ENCODE measurements around the gene PTGER3. TPM values are rescaled to one million over a fixed set of nuclear protein-coding genes. Genes with fewer than 3 reads are reported as not detected.
A peak's percentile ranks its signal among the peaks of the same experiment; 100 is the strongest.

The PTGER3 gene
- total and polyA plus RNA-seq, 2 of the 4 experiments (the other 2 are of a cell fraction) = not detected

DNA sequence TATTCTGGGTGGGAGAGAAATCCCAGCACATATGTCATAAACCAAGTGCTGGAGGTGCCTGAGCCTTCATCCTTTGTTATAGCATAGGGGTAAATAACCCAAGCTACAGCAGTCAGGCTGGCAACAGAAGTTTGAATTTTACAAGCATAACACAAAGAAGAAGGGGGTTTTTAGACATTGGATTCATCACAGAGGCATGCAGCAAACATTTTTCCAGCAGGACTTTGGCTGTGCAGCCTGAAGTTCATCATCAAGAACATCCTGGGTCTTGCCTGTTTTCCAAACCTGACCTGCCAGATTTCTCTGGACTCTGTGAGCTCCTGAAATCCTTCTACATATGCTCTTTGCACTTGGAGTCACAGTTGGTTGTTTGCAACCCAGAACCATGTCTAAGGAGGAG is 16.2 kb downstream of the PTGER3 start:
- peak; percentile 11 for DNase-seq
- Histone ChIP-seq H2BK120ac (ENCODE audit: low read depth, low read length) (no peak overlapping the region), H3K14ac (replicated peaks; ENCODE audit: low read depth, low read length) (no peak overlapping the region), H3K36me3 (ENCODE audit: control insufficient read depth, insufficient read depth, low read length) (no peaks in the 10 kb centered on the region), H3K4me1 (ENCODE audit: control insufficient read depth, insufficient read depth, low read length) (no peaks in the 10 kb centered on the region), H3K4ac (ENCODE audit: low read depth, low read length) (no peak overlapping the region), H3K27ac (ENCODE audit: insufficient read depth, low read length) (no peak overlapping the region), H3K18ac (ENCODE audit: low read depth, low read length) (no peak overlapping the region), H4K91ac (ENCODE audit: insufficient read depth, low read depth, low read length) (no peak overlapping the region), H2BK15ac (ENCODE audit: low read depth, low read length) (no peak overlapping the region), H3K4me3 (ENCODE audit: insufficient read depth, low read depth, low read length) (no peak overlapping the region), H2AK5ac (ENCODE audit: low read depth, low read length) (no peak overlapping the region), H3K27me3 (ENCODE audit: control insufficient read depth, insufficient read depth, low read length) (no peaks in the 10 kb centered on the region), H3K23ac (ENCODE audit: low read depth, low read length) (no peak overlapping the region), H4K8ac (ENCODE audit: low read depth in 2 of 2, low read length in 2 of 2) (no peak overlapping the region), H3K56ac (ENCODE audit: extremely low read depth, insufficient read depth, low read length) (no peak overlapping the region), H4K5ac (ENCODE audit: low read depth, low read length) (no peak overlapping the region), H2BK20ac (ENCODE audit: low read depth, low read length) (no peak overlapping the region), H2BK5ac (ENCODE audit: low read depth, low read length, poor library complexity, severe bottlenecking) (no peak overlapping the region), H3K9me3 (ENCODE audit: control insufficient read depth, insufficient read depth, low read length) (no peaks in the 10 kb centered on the region), H3K9me1 (ENCODE audit: insufficient read depth, low read length) (no peaks in the 10 kb centered on the region), H3K9ac (ENCODE audit: low read depth, low read length) (no peak overlapping the region), H4K20me1 (ENCODE audit: insufficient read depth, low read length) (no peaks in the 10 kb centered on the region), H3K4me2 (ENCODE audit: low read depth, low read length) (no peak overlapping the region), H2AFZ (replicated peaks; ENCODE audit: low read length, poor library complexity) (no peak overlapping the region), H2AK9ac (replicated peaks; ENCODE audit: low read depth, low read length, poor library complexity) (no peak overlapping the region), H3K79me1 (ENCODE audit: low read depth in 1 of 2, low read length in 2 of 2) (no peaks in the 10 kb centered on the region)
- in situ Hi-C loops (cut with MboI; ENCODE audit: low sequenced_read_pairs) = no loop called here
- intact Hi-C loops (cut with micrococcal nuclease) = no loop called here
- no TSS peak for BruUV-seq (replicated peaks)
- ChIA-PET POLR2A (ENCODE audit: unreplicated experiment) (no interaction called here), CTCF (no interaction called here)
- no peak; the same call in 1 of the 2 replicates for ATAC-seq (ENCODE audit: low read depth)
- dilution Hi-C loops (cut with HindIII; ENCODE audit: low sequenced_read_pairs, unreplicated experiment) = no loop called here
- no peak for TF ChIP-seq FOS (IDR thresholded peaks at IDR 0.05; ENCODE audit: low read depth, low read length)
- TF ChIP-seq CEBPB (IDR thresholded peaks at IDR 0.05; ENCODE audit: low read depth, low read length) = no peak
- TF ChIP-seq POLR2A (IDR thresholded peaks at IDR 0.05; ENCODE audit: low read depth, low read length) = no peak
- TF ChIP-seq, protein P1, sequence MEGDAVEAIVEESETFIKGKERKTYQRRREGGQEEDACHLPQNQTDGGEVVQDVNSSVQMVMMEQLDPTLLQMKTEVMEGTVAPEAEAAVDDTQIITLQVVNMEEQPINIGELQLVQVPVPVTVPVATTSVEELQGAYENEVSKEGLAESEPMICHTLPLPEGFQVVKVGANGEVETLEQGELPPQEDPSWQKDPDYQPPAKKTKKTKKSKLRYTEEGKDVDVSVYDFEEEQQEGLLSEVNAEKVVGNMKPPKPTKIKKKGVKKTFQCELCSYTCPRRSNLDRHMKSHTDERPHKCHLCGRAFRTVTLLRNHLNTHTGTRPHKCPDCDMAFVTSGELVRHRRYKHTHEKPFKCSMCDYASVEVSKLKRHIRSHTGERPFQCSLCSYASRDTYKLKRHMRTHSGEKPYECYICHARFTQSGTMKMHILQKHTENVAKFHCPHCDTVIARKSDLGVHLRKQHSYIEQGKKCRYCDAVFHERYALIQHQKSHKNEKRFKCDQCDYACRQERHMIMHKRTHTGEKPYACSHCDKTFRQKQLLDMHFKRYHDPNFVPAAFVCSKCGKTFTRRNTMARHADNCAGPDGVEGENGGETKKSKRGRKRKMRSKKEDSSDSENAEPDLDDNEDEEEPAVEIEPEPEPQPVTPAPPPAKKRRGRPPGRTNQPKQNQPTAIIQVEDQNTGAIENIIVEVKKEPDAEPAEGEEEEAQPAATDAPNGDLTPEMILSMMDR (conservative IDR thresholded peaks at IDR 0.05; ENCODE audit: low read depth, low read length) = no peak
- TF ChIP-seq MAZ (IDR thresholded peaks at IDR 0.05; ENCODE audit: borderline replicate concordance, low read depth, low read length) = no peak
- no peak for TF ChIP-seq BHLHE40 (IDR thresholded peaks at IDR 0.05; ENCODE audit: low read depth, low read length)
- no peak for TF ChIP-seq RFX5 (IDR thresholded peaks at IDR 0.05; ENCODE audit: low read depth, low read length)
- no peak for TF ChIP-seq CHD1 (IDR thresholded peaks at IDR 0.05; ENCODE audit: low read depth, low read length)
- TF ChIP-seq SMC3 (IDR thresholded peaks at IDR 0.05; ENCODE audit: low read depth, low read length) = no peak
- no peak for TF ChIP-seq RAD21 (IDR thresholded peaks at IDR 0.05; ENCODE audit: low read length)
- TF ChIP-seq MAFK (IDR thresholded peaks at IDR 0.05; ENCODE audit: low read depth, low read length) = no peak
- TF ChIP-seq NFE2L2 (IDR thresholded peaks at IDR 0.05; ENCODE audit: low read depth, low read length) = no peak
- no peak for TF ChIP-seq RCOR1 (IDR thresholded peaks at IDR 0.05; ENCODE audit: insufficient replicate concordance, low read length)
- TF ChIP-seq, protein P2, sequence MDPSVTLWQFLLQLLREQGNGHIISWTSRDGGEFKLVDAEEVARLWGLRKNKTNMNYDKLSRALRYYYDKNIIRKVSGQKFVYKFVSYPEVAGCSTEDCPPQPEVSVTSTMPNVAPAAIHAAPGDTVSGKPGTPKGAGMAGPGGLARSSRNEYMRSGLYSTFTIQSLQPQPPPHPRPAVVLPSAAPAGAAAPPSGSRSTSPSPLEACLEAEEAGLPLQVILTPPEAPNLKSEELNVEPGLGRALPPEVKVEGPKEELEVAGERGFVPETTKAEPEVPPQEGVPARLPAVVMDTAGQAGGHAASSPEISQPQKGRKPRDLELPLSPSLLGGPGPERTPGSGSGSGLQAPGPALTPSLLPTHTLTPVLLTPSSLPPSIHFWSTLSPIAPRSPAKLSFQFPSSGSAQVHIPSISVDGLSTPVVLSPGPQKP (IDR thresholded peaks at IDR 0.05; ENCODE audit: borderline replicate concordance, low read depth, low read length) = no peak
- no peak for TF ChIP-seq MXI1 (IDR thresholded peaks at IDR 0.05; ENCODE audit: borderline replicate concordance, low read depth, low read length)
- TF ChIP-seq, protein P3, sequence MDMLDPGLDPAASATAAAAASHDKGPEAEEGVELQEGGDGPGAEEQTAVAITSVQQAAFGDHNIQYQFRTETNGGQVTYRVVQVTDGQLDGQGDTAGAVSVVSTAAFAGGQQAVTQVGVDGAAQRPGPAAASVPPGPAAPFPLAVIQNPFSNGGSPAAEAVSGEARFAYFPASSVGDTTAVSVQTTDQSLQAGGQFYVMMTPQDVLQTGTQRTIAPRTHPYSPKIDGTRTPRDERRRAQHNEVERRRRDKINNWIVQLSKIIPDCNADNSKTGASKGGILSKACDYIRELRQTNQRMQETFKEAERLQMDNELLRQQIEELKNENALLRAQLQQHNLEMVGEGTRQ (IDR thresholded peaks at IDR 0.05; ENCODE audit: low read depth, low read length) = no peak
